IMR-90 (cell line): ENCODE results near the gene PIGA. TPM values are rescaled to one million over a fixed set of nuclear protein-coding genes. Genes with fewer than 3 reads are reported as not detected.

Experiments used
- ATAC-seq: fragments of 200-7000 bp; cut with Tn5 transposase; 2 replicates; pipeline ENCODE4 v1.9.1; 2020; ENCODE audit warnings: low read depth, mild to moderate bottlenecking, moderate library complexity
- BruUV-seq: library from RNA; stranded (reverse); fragments of 400-500 nt; replicated peaks from 2 replicates; lab custom pipeline; 2021; lab: Mats Ljungman, UMichigan
- CTCF ChIA-PET: fragments of 300-600 bp; formaldehyde crosslinking; extraction: SDS; loops from one replicate; lab custom pipeline; 2021; ENCODE audit warnings: antibody characterized with exemption; lab: Yijun Ruan, JAX
- POLR2A ChIA-PET: fragments of 300-600 bp; sonication (Branson Sonifier 250); formaldehyde crosslinking; loops from one replicate; lab custom pipeline; 2022; ENCODE audit warnings: antibody characterized with exemption; ENCODE audit not compliant: unreplicated experiment; lab: Charles Lee
- DNase-seq: peaks from one replicate; pipeline ENCODE4 v3.0.0; 2013
- H2AFZ ChIP-seq: replicated peaks from 2 replicates; pipeline ENCODE3; 2013; ENCODE audit warnings: low read length, mild to moderate bottlenecking; ENCODE audit not compliant: poor library complexity
- H2AK5ac ChIP-seq: 2 replicates; pipeline ENCODE4 v1.6.1; 2013; ENCODE audit warnings: low read depth, low read length, inconsistent platforms
- H2AK9ac ChIP-seq: replicated peaks from 2 replicates; pipeline ENCODE3; 2013; ENCODE audit warnings: mild to moderate bottlenecking, low read depth, low read length, moderate library complexity; ENCODE audit not compliant: poor library complexity
- H2BK120ac ChIP-seq: 2 replicates; pipeline ENCODE4 v1.6.1; 2013; ENCODE audit warnings: low read depth, low read length, inconsistent platforms
- H2BK15ac ChIP-seq: 3 replicates; pipeline ENCODE4 v1.6.1; 2013; ENCODE audit warnings: low read depth, low read length, inconsistent platforms
- H2BK20ac ChIP-seq: 2 replicates; pipeline ENCODE4 v1.6.1; 2013; ENCODE audit warnings: low read depth, mild to moderate bottlenecking, inconsistent platforms, low read length, moderate library complexity
- H2BK5ac ChIP-seq: 2 replicates; pipeline ENCODE4 v1.6.1; 2013; ENCODE audit warnings: mild to moderate bottlenecking, low read depth, low read length, inconsistent platforms; ENCODE audit not compliant: poor library complexity, severe bottlenecking
- H3K14ac ChIP-seq: replicated peaks from 2 replicates; pipeline ENCODE4 v1.6.1; 2013; ENCODE audit warnings: low read depth, low read length, inconsistent platforms
- H3K18ac ChIP-seq: 2 replicates; pipeline ENCODE4 v1.6.1; 2013; ENCODE audit warnings: low read depth, low read length, control low read depth
- H3K23ac ChIP-seq: 2 replicates; pipeline ENCODE4 v1.6.1; 2013; ENCODE audit warnings: low read depth, low read length, inconsistent platforms
- H3K27ac ChIP-seq: 2 replicates; pipeline ENCODE4 v1.5.1; 2013; ENCODE audit warnings: mild to moderate bottlenecking, control low read depth, low read length; ENCODE audit not compliant: insufficient read depth
- H3K27me3 ChIP-seq: 2 replicates; pipeline ENCODE4 v1.6.1; 2013; ENCODE audit warnings: low read length; ENCODE audit not compliant: control insufficient read depth, insufficient read depth
- H3K36me3 ChIP-seq: 2 replicates; pipeline ENCODE4 v1.6.1; 2013; ENCODE audit warnings: low read length, mixed read lengths; ENCODE audit not compliant: control insufficient read depth, insufficient read depth
- H3K4ac ChIP-seq: 2 replicates; pipeline ENCODE4 v1.6.1; 2013; ENCODE audit warnings: low read depth, low read length, inconsistent platforms
- H3K4me1 ChIP-seq: 2 replicates; pipeline ENCODE4 v1.6.1; 2013; ENCODE audit warnings: low read length, mixed read lengths; ENCODE audit not compliant: control insufficient read depth, insufficient read depth
- H3K4me2 ChIP-seq: 2 replicates; pipeline ENCODE4 v1.6.1; 2013; ENCODE audit warnings: low read depth, mild to moderate bottlenecking, control low read depth, low read length, moderate library complexity
- H3K4me3 ChIP-seq: 2 replicates; pipeline ENCODE4 v1.5.1; 2013; ENCODE audit warnings: low read depth, mild to moderate bottlenecking, control low read depth, low read length, moderate library complexity; ENCODE audit not compliant: insufficient read depth
- H3K56ac ChIP-seq: 2 replicates; pipeline ENCODE4 v1.6.1; 2013; ENCODE audit warnings: low read length, inconsistent platforms; ENCODE audit not compliant: insufficient read depth; ENCODE audit errors: extremely low read depth
- H3K79me1 ChIP-seq, 2 experiments: 2 replicates each; pipeline ENCODE4 v1.6.1; 2013; ENCODE audit warnings: low read length in 2 of 2, inconsistent platforms in 1 of 2, low read depth in 1 of 2
- H3K9ac ChIP-seq: 2 replicates; pipeline ENCODE4 v1.6.1; 2013; ENCODE audit warnings: low read depth, low read length, control low read depth
- H3K9me1 ChIP-seq: 2 replicates; pipeline ENCODE4 v1.6.1; 2013; ENCODE audit warnings: low read length, inconsistent platforms; ENCODE audit not compliant: insufficient read depth
- H3K9me3 ChIP-seq: 2 replicates; pipeline ENCODE4 v1.6.1; 2013; ENCODE audit warnings: low read length; ENCODE audit not compliant: control insufficient read depth, insufficient read depth
- H4K20me1 ChIP-seq: 2 replicates; pipeline ENCODE4 v1.6.1; 2013; ENCODE audit warnings: low read length, inconsistent platforms; ENCODE audit not compliant: insufficient read depth
- H4K5ac ChIP-seq: 2 replicates; pipeline ENCODE4 v1.6.1; 2013; ENCODE audit warnings: mild to moderate bottlenecking, low read depth, low read length, control low read depth
- H4K8ac ChIP-seq, 2 experiments: 2 replicates each; pipeline ENCODE4 v1.6.1; 2013; ENCODE audit warnings: low read depth in 2 of 2, low read length in 2 of 2, control low read depth in 1 of 2, inconsistent platforms in 1 of 2
- H4K91ac ChIP-seq: 2 replicates; pipeline ENCODE4 v1.6.1; 2013; ENCODE audit warnings: low read depth, low read length, inconsistent platforms; ENCODE audit not compliant: insufficient read depth
- BHLHE40 ChIP-seq: fragments of 150-350 bp; IDR thresholded peaks from 2 replicates; pipeline ENCODE4 v1.6.1; 2016; ENCODE audit warnings: mild to moderate bottlenecking, low read depth, low read length
- CEBPB ChIP-seq: IDR thresholded peaks from 2 replicates; pipeline ENCODE4 v1.6.1; 2012; ENCODE audit warnings: low read depth, low read length, improper control_type of control experiment
- CHD1 ChIP-seq: IDR thresholded peaks from 2 replicates; pipeline ENCODE4 v1.6.1; 2012; ENCODE audit warnings: low read depth, low read length, improper control_type of control experiment
- FOS ChIP-seq: fragments of 150-350 bp; IDR thresholded peaks from 2 replicates; pipeline ENCODE4 v1.6.1; 2016; ENCODE audit warnings: low read depth, low read length
- MAZ ChIP-seq: IDR thresholded peaks from 2 replicates; pipeline ENCODE4 v1.6.1; 2012; ENCODE audit warnings: low read depth, mild to moderate bottlenecking, low read length, improper control_type of control experiment, moderate library complexity, borderline replicate concordance
- MXI1 ChIP-seq: IDR thresholded peaks from 2 replicates; pipeline ENCODE4 v1.6.1; 2012; ENCODE audit warnings: low read depth, mild to moderate bottlenecking, low read length, moderate library complexity, borderline replicate concordance
- NFE2L2 ChIP-seq: fragments of 150-350 bp; IDR thresholded peaks from 2 replicates; pipeline ENCODE4 v1.6.1; 2016; ENCODE audit warnings: low read depth, mild to moderate bottlenecking, low read length
- POLR2A ChIP-seq: IDR thresholded peaks from 2 replicates; pipeline ENCODE4 v1.6.1; 2012; ENCODE audit warnings: mild to moderate bottlenecking, low read depth, low read length
- RAD21 ChIP-seq: IDR thresholded peaks from 2 replicates; pipeline ENCODE4 v1.6.1; 2012; ENCODE audit warnings: low read length, improper control_type of control experiment
- RCOR1 ChIP-seq: IDR thresholded peaks from 2 replicates; pipeline ENCODE4 v1.6.1; 2012; ENCODE audit warnings: mild to moderate bottlenecking, low read length, improper control_type of control experiment; ENCODE audit not compliant: insufficient replicate concordance
- RFX5 ChIP-seq: IDR thresholded peaks from 2 replicates; pipeline ENCODE4 v1.8.0; 2012; ENCODE audit warnings: low read depth, mild to moderate bottlenecking, low read length, moderate library complexity
- SMC3 ChIP-seq: fragments of 150-350 bp; IDR thresholded peaks from 2 replicates; pipeline ENCODE4 v1.6.1; 2016; ENCODE audit warnings: low read depth, mild to moderate bottlenecking, antibody characterized with exemption, low read length, moderate library complexity
- WGBS, 2 experiments: methylation state at CpG; one replicate each; pipeline versions ENCODE4 v1.1.5 to v1.1.7; 2013; ENCODE audit warnings: missing lambda C conversion rate in 2 of 2; ENCODE audit not compliant: insufficient read length in 1 of 2; ENCODE audit errors: extremely low coverage in 2 of 2; 5-methylcytosine and 5-hydroxymethylcytosine counted together
- dilution Hi-C: fragments of 300-500 bp; cut with HindIII; formaldehyde crosslinking; loops from one replicate; pipeline ENCODE4 v1.14.3; 2018; ENCODE audit warnings: low sequenced_read_pairs; ENCODE audit not compliant: unreplicated experiment
- in situ Hi-C: fragments of 300-500 bp; cut with MboI; formaldehyde crosslinking; loops from 3 replicates; pipeline ENCODE4 v1.14.3; 2019; ENCODE audit warnings: low sequenced_read_pairs, inconsistent platforms, mixed read lengths
- intact Hi-C: fragments of 100-400 bp; cut with micrococcal nuclease; formaldehyde crosslinking; loops from 2 replicates; pipeline ENCODE4 v1.10.0; 2022
- polyA plus RNA-seq, 3 experiments: library from polyadenylated mRNA; depleted of rRNA; stranded (reverse); fragments of >200 nt; gene quantifications; 2 replicates each; pipeline ENCODE4 v1.2.3, GENCODE V29; 2012; ENCODE audit warnings: low replicate concordance in 1 of 3
- total RNA-seq: library from RNA; depleted of rRNA; stranded (reverse); fragments of >200 nt; gene quantifications from 2 replicates; pipeline ENCODE4 v1.2.3, GENCODE V29; 2012
- TF ChIP-seq, protein P1 (sequence below): fragments of 150-350 bp; IDR thresholded peaks from 2 replicates; pipeline ENCODE4 v1.6.1; 2016; ENCODE audit warnings: low read depth, mild to moderate bottlenecking, low read length, moderate library complexity, borderline replicate concordance
- TF ChIP-seq, protein P2 (sequence below): conservative IDR thresholded peaks from 2 replicates; pipeline ENCODE4 v1.5.1; 2012; ENCODE audit warnings: mild to moderate bottlenecking, low read depth, low read length, improper control_type of control experiment
- TF ChIP-seq, protein P3 (sequence below): fragments of 150-350 bp; IDR thresholded peaks from 2 replicates; pipeline ENCODE4 v1.6.1; 2017; ENCODE audit warnings: mild to moderate bottlenecking, antibody characterized with exemption, low read length, low read depth

The PIGA gene
- total and polyA plus RNA-seq, 2 of the 4 experiments (the other 2 are of a cell fraction), result 3.4 to 9.1 TPM

DNA sequence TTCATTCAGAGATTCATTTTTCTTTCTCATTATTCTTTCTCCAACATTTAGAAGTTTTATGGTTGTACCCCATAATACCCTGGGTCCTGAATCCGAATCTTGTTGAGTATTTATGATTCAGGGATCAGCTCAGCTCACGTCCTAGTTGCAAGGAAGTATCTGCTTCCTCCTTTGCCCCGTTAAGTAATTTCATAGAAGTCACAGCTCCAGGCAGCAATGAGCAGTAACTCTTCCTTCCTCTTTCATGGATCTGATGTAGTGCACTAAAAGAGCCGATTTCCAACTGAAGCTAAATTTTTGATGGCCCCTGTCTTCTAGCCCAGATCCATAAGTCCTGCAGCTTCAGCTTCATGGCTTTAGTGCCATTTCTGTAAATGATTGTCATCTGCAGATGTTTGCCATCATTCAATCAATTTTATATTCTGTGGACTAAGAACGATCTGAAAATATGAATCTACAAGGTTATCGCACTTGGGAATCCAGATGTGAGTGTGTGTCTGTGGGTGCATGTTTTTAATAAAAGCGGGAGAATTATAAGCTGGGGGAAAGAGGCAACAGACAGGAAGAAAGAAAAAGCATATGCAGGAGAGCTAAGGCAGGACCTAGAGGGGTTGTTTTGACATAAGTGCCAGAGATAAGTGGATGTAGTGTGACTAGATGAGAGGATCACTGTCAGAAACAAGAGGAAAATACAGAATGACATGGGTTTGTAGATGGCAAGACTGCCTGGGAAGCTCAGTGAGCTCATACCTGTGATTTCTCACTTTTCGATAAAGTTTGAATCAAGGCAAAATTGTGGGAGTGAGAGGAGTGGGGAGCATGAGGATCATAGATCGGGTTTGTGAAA lies 31.4 kb upstream of the PIGA start:
- intact Hi-C loops, result no loop called here
- Histone ChIP-seq H3K4me2 (no peak overlapping the region), H4K20me1 (no peaks in the 10 kb centered on the region), H4K91ac (no peak overlapping the region), H3K9me3 (no peaks in the 10 kb centered on the region), H2BK120ac (no peak overlapping the region), H3K4ac (no peak overlapping the region), H2BK20ac (no peak overlapping the region), H3K14ac (no peak overlapping the region), H3K79me1 (no peaks in the 10 kb centered on the region), H3K56ac (no peak overlapping the region), H3K9me1 (no peaks in the 10 kb centered on the region), H2AFZ (no peak overlapping the region), H2AK9ac (no peak overlapping the region), H4K5ac (no peak overlapping the region), H3K23ac (no peak overlapping the region), H3K27me3 (peaks cover 2% of the 10 kb centered on the region; the same call in 1 of the 2 replicates), H2BK15ac (no peak overlapping the region), H4K8ac (no peak overlapping the region), H3K4me3 (no peak overlapping the region), H3K18ac (no peak overlapping the region), H2AK5ac (no peak overlapping the region), H3K9ac (no peak overlapping the region), H3K36me3 (no peaks in the 10 kb centered on the region), H2BK5ac (no peak overlapping the region), H3K4me1 (no peaks in the 10 kb centered on the region), H3K27ac (no peak overlapping the region)
- no TSS peak for BruUV-seq
- ATAC-seq (no peak), DNase-seq (no peak)
- dilution Hi-C loops, result no loop called here
- WGBS, 2 experiments, result 66% methylated on average over 6 of the region's 9 CpGs; no CpG with 5 or more reads in 1 of the 2 experiments
- POLR2A ChIA-PET, result interaction anchor here (0.6 kb wide), 1 partner anchor 47 kb away, joined by 3 read pairs; no protein-coding TSS in a partner anchor
- CTCF ChIA-PET, result no interaction called here
- in situ Hi-C loops, result no loop called here
- TF ChIP-seq MAZ (no peak), BHLHE40 (no peak), FOS (no peak), MXI1 (no peak), NFE2L2 (no peak), RFX5 (no peak), CHD1 (no peak), RCOR1 (no peak), POLR2A (no peak), SMC3 (no peak), CEBPB (no peak), RAD21 (no peak)
- TF ChIP-seq, protein P1, sequence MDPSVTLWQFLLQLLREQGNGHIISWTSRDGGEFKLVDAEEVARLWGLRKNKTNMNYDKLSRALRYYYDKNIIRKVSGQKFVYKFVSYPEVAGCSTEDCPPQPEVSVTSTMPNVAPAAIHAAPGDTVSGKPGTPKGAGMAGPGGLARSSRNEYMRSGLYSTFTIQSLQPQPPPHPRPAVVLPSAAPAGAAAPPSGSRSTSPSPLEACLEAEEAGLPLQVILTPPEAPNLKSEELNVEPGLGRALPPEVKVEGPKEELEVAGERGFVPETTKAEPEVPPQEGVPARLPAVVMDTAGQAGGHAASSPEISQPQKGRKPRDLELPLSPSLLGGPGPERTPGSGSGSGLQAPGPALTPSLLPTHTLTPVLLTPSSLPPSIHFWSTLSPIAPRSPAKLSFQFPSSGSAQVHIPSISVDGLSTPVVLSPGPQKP, result no peak
- TF ChIP-seq, protein P2, sequence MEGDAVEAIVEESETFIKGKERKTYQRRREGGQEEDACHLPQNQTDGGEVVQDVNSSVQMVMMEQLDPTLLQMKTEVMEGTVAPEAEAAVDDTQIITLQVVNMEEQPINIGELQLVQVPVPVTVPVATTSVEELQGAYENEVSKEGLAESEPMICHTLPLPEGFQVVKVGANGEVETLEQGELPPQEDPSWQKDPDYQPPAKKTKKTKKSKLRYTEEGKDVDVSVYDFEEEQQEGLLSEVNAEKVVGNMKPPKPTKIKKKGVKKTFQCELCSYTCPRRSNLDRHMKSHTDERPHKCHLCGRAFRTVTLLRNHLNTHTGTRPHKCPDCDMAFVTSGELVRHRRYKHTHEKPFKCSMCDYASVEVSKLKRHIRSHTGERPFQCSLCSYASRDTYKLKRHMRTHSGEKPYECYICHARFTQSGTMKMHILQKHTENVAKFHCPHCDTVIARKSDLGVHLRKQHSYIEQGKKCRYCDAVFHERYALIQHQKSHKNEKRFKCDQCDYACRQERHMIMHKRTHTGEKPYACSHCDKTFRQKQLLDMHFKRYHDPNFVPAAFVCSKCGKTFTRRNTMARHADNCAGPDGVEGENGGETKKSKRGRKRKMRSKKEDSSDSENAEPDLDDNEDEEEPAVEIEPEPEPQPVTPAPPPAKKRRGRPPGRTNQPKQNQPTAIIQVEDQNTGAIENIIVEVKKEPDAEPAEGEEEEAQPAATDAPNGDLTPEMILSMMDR, result no peak
- TF ChIP-seq, protein P3, sequence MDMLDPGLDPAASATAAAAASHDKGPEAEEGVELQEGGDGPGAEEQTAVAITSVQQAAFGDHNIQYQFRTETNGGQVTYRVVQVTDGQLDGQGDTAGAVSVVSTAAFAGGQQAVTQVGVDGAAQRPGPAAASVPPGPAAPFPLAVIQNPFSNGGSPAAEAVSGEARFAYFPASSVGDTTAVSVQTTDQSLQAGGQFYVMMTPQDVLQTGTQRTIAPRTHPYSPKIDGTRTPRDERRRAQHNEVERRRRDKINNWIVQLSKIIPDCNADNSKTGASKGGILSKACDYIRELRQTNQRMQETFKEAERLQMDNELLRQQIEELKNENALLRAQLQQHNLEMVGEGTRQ, result no peak
